ENCODE data around the gene C19orf12. TPM values are rescaled to one million over a fixed set of nuclear protein-coding genes. Genes with fewer than 3 reads are reported as not detected.

C19orf12 gene
- total and polyA plus RNA-seq, 2 of the 13 experiments (the other 11 are each of a cell fraction or from before 2014, with no cell fraction given): 17.7 to 34.4 TPM

- no peak for TF ChIP-seq KIAA2018 (CRISPR knock-in tag; IDR thresholded peaks at IDR 0.05; ENCODE audit: borderline replicate concordance)
- TF ChIP-seq ZNF431 (CRISPR knock-in tag; IDR thresholded peaks at IDR 0.05; ENCODE audit: borderline replicate concordance, low read depth): no peak
- TF ChIP-seq ZNF75D (CRISPR knock-in tag; IDR thresholded peaks at IDR 0.05; ENCODE audit: borderline replicate concordance): no peak
- no peak for TF ChIP-seq REST (IDR thresholded peaks at IDR 0.05; ENCODE audit: borderline replicate concordance in 1 of 2, low read depth in 1 of 2, low read length in 2 of 2)
- peak; percentile 81 for TF ChIP-seq ZNF710 (CRISPR knock-in tag; IDR thresholded peaks at IDR 0.05; ENCODE audit: borderline replicate concordance)
- TF ChIP-seq ZNF570 (CRISPR knock-in tag; IDR thresholded peaks at IDR 0.05; ENCODE audit: borderline replicate concordance): no peak
- no peak for TF ChIP-seq RFXANK (CRISPR knock-in tag; IDR thresholded peaks at IDR 0.05)
- no peak for TF ChIP-seq ZNF619 (CRISPR knock-in tag; IDR thresholded peaks at IDR 0.05)
- TF ChIP-seq NFKB2 (CRISPR knock-in tag; IDR thresholded peaks at IDR 0.05; ENCODE audit: borderline replicate concordance): 0 out of 2 replicates have a peak, but pooled peaks have one; percentile 16
- TF ChIP-seq PAWR (CRISPR knock-in tag; IDR thresholded peaks at IDR 0.05; ENCODE audit: borderline replicate concordance): no peak
- TF ChIP-seq ZNF205 (CRISPR knock-in tag; IDR thresholded peaks at IDR 0.05): no peak
- TF ChIP-seq ARID2 (CRISPR knock-in tag; IDR thresholded peaks at IDR 0.05; ENCODE audit: borderline replicate concordance): no peak
- no peak for TF ChIP-seq KLF12 (CRISPR knock-in tag; IDR thresholded peaks at IDR 0.05; ENCODE audit: borderline replicate concordance)
These were observed 6.3 kb downstream of the C19orf12 start (continued) for GRCh38 chr19:29708554-29709439.
